IMR-90 (cell line): ENCODE measurements around the gene MFNG. TPM values are rescaled to one million over a fixed set of nuclear protein-coding genes. Genes with fewer than 3 reads are reported as not detected.

Experiments
- ATAC-seq: fragments of 200-7000 bp; cut with Tn5 transposase; 2 replicates; pipeline ENCODE4 v1.9.1; 2020; ENCODE audit warnings: low read depth, mild to moderate bottlenecking, moderate library complexity
- BruUV-seq: library from RNA; stranded (reverse); fragments of 400-500 nt; replicated peaks from 2 replicates; lab custom pipeline; 2021; lab: Mats Ljungman, UMichigan
- CTCF ChIA-PET: fragments of 300-600 bp; formaldehyde crosslinking; extraction: SDS; loops from one replicate; lab custom pipeline; 2021; ENCODE audit warnings: antibody characterized with exemption; lab: Yijun Ruan, JAX
- POLR2A ChIA-PET: fragments of 300-600 bp; sonication (Branson Sonifier 250); formaldehyde crosslinking; loops from one replicate; lab custom pipeline; 2022; ENCODE audit warnings: antibody characterized with exemption; ENCODE audit not compliant: unreplicated experiment; lab: Charles Lee
- DNase-seq: peaks from one replicate; pipeline ENCODE4 v3.0.0; 2013
- H2AFZ ChIP-seq: replicated peaks from 2 replicates; pipeline ENCODE3; 2013; ENCODE audit warnings: low read length, mild to moderate bottlenecking; ENCODE audit not compliant: poor library complexity
- H2AK5ac ChIP-seq: 2 replicates; pipeline ENCODE4 v1.6.1; 2013; ENCODE audit warnings: low read depth, low read length, inconsistent platforms
- H2AK9ac ChIP-seq: replicated peaks from 2 replicates; pipeline ENCODE3; 2013; ENCODE audit warnings: mild to moderate bottlenecking, low read depth, low read length, moderate library complexity; ENCODE audit not compliant: poor library complexity
- H2BK120ac ChIP-seq: 2 replicates; pipeline ENCODE4 v1.6.1; 2013; ENCODE audit warnings: low read depth, low read length, inconsistent platforms
- H2BK15ac ChIP-seq: 3 replicates; pipeline ENCODE4 v1.6.1; 2013; ENCODE audit warnings: low read depth, low read length, inconsistent platforms
- H2BK20ac ChIP-seq: 2 replicates; pipeline ENCODE4 v1.6.1; 2013; ENCODE audit warnings: low read depth, mild to moderate bottlenecking, inconsistent platforms, low read length, moderate library complexity
- H2BK5ac ChIP-seq: 2 replicates; pipeline ENCODE4 v1.6.1; 2013; ENCODE audit warnings: mild to moderate bottlenecking, low read depth, low read length, inconsistent platforms; ENCODE audit not compliant: poor library complexity, severe bottlenecking
- H3K14ac ChIP-seq: replicated peaks from 2 replicates; pipeline ENCODE4 v1.6.1; 2013; ENCODE audit warnings: low read depth, low read length, inconsistent platforms
- H3K18ac ChIP-seq: 2 replicates; pipeline ENCODE4 v1.6.1; 2013; ENCODE audit warnings: low read depth, low read length, control low read depth
- H3K23ac ChIP-seq: 2 replicates; pipeline ENCODE4 v1.6.1; 2013; ENCODE audit warnings: low read depth, low read length, inconsistent platforms
- H3K27ac ChIP-seq: 2 replicates; pipeline ENCODE4 v1.5.1; 2013; ENCODE audit warnings: mild to moderate bottlenecking, control low read depth, low read length; ENCODE audit not compliant: insufficient read depth
- H3K27me3 ChIP-seq: 2 replicates; pipeline ENCODE4 v1.6.1; 2013; ENCODE audit warnings: low read length; ENCODE audit not compliant: control insufficient read depth, insufficient read depth
- H3K36me3 ChIP-seq: 2 replicates; pipeline ENCODE4 v1.6.1; 2013; ENCODE audit warnings: low read length, mixed read lengths; ENCODE audit not compliant: control insufficient read depth, insufficient read depth
- H3K4ac ChIP-seq: 2 replicates; pipeline ENCODE4 v1.6.1; 2013; ENCODE audit warnings: low read depth, low read length, inconsistent platforms
- H3K4me1 ChIP-seq: 2 replicates; pipeline ENCODE4 v1.6.1; 2013; ENCODE audit warnings: low read length, mixed read lengths; ENCODE audit not compliant: control insufficient read depth, insufficient read depth
- H3K4me2 ChIP-seq: 2 replicates; pipeline ENCODE4 v1.6.1; 2013; ENCODE audit warnings: low read depth, mild to moderate bottlenecking, control low read depth, low read length, moderate library complexity
- H3K4me3 ChIP-seq: 2 replicates; pipeline ENCODE4 v1.5.1; 2013; ENCODE audit warnings: low read depth, mild to moderate bottlenecking, control low read depth, low read length, moderate library complexity; ENCODE audit not compliant: insufficient read depth
- H3K56ac ChIP-seq: 2 replicates; pipeline ENCODE4 v1.6.1; 2013; ENCODE audit warnings: low read length, inconsistent platforms; ENCODE audit not compliant: insufficient read depth; ENCODE audit errors: extremely low read depth
- H3K79me1 ChIP-seq, 2 experiments: 2 replicates each; pipeline ENCODE4 v1.6.1; 2013; ENCODE audit warnings: low read length in 2 of 2, inconsistent platforms in 1 of 2, low read depth in 1 of 2
- H3K9ac ChIP-seq: 2 replicates; pipeline ENCODE4 v1.6.1; 2013; ENCODE audit warnings: low read depth, low read length, control low read depth
- H3K9me1 ChIP-seq: 2 replicates; pipeline ENCODE4 v1.6.1; 2013; ENCODE audit warnings: low read length, inconsistent platforms; ENCODE audit not compliant: insufficient read depth
- H3K9me3 ChIP-seq: 2 replicates; pipeline ENCODE4 v1.6.1; 2013; ENCODE audit warnings: low read length; ENCODE audit not compliant: control insufficient read depth, insufficient read depth
- H4K20me1 ChIP-seq: 2 replicates; pipeline ENCODE4 v1.6.1; 2013; ENCODE audit warnings: low read length, inconsistent platforms; ENCODE audit not compliant: insufficient read depth
- H4K5ac ChIP-seq: 2 replicates; pipeline ENCODE4 v1.6.1; 2013; ENCODE audit warnings: mild to moderate bottlenecking, low read depth, low read length, control low read depth
- H4K8ac ChIP-seq, 2 experiments: 2 replicates each; pipeline ENCODE4 v1.6.1; 2013; ENCODE audit warnings: low read depth in 2 of 2, low read length in 2 of 2, control low read depth in 1 of 2, inconsistent platforms in 1 of 2
- H4K91ac ChIP-seq: 2 replicates; pipeline ENCODE4 v1.6.1; 2013; ENCODE audit warnings: low read depth, low read length, inconsistent platforms; ENCODE audit not compliant: insufficient read depth
- ELK1 ChIP-seq: fragments of 150-350 bp; IDR thresholded peaks from 2 replicates; pipeline ENCODE4 v1.6.1; 2016; ENCODE audit warnings: low read depth, mild to moderate bottlenecking, low read length, moderate library complexity, borderline replicate concordance
- NFE2L2 ChIP-seq: fragments of 150-350 bp; IDR thresholded peaks from 2 replicates; pipeline ENCODE4 v1.6.1; 2016; ENCODE audit warnings: low read depth, mild to moderate bottlenecking, low read length
- RCOR1 ChIP-seq: IDR thresholded peaks from 2 replicates; pipeline ENCODE4 v1.6.1; 2012; ENCODE audit warnings: mild to moderate bottlenecking, low read length, improper control_type of control experiment; ENCODE audit not compliant: insufficient replicate concordance
- RFX5 ChIP-seq: IDR thresholded peaks from 2 replicates; pipeline ENCODE4 v1.8.0; 2012; ENCODE audit warnings: low read depth, mild to moderate bottlenecking, low read length, moderate library complexity
- SMC3 ChIP-seq: fragments of 150-350 bp; IDR thresholded peaks from 2 replicates; pipeline ENCODE4 v1.6.1; 2016; ENCODE audit warnings: low read depth, mild to moderate bottlenecking, antibody characterized with exemption, low read length, moderate library complexity
- USF2 ChIP-seq: fragments of 150-350 bp; IDR thresholded peaks from 2 replicates; pipeline ENCODE4 v1.6.1; 2017; ENCODE audit warnings: mild to moderate bottlenecking, antibody characterized with exemption, low read length, low read depth
- WGBS, 2 experiments: methylation state at CpG; one replicate each; pipeline versions ENCODE4 v1.1.5 to v1.1.7; 2013; ENCODE audit warnings: missing lambda C conversion rate in 2 of 2; ENCODE audit not compliant: insufficient read length in 1 of 2; ENCODE audit errors: extremely low coverage in 2 of 2; 5-methylcytosine and 5-hydroxymethylcytosine counted together
- dilution Hi-C: fragments of 300-500 bp; cut with HindIII; formaldehyde crosslinking; loops from one replicate; pipeline ENCODE4 v1.14.3; 2018; ENCODE audit warnings: low sequenced_read_pairs; ENCODE audit not compliant: unreplicated experiment
- in situ Hi-C: fragments of 300-500 bp; cut with MboI; formaldehyde crosslinking; loops from 3 replicates; pipeline ENCODE4 v1.14.3; 2019; ENCODE audit warnings: low sequenced_read_pairs, inconsistent platforms, mixed read lengths
- intact Hi-C: fragments of 100-400 bp; cut with micrococcal nuclease; formaldehyde crosslinking; loops from 2 replicates; pipeline ENCODE4 v1.10.0; 2022
- polyA plus RNA-seq, 3 experiments: library from polyadenylated mRNA; depleted of rRNA; stranded (reverse); fragments of >200 nt; gene quantifications; 2 replicates each; pipeline ENCODE4 v1.2.3, GENCODE V29; 2012; ENCODE audit warnings: low replicate concordance in 1 of 3
- total RNA-seq: library from RNA; depleted of rRNA; stranded (reverse); fragments of >200 nt; gene quantifications from 2 replicates; pipeline ENCODE4 v1.2.3, GENCODE V29; 2012

Gene MFNG
- total and polyA plus RNA-seq, 2 of the 4 experiments (the other 2 are of a cell fraction) = 0.15 TPM; not detected in 1

- intact Hi-C loops = no loop called here
- H3K36me3 ChIP-seq = peaks cover 1% of the 10 kb centered on the region; the same call in 1 of the 2 replicates
- no peak overlapping the region for H3K23ac ChIP-seq
- H4K5ac ChIP-seq = no peak overlapping the region
- H2AK5ac ChIP-seq = 0 out of 2 replicates have a peak overlapping the region, but pooled peaks have one; percentile 23
- dilution Hi-C loops = no loop called here
- 87% methylated on average over 3 of the region's 10 CpGs; no CpG with 5 or more reads in 1 of the 2 experiments for WGBS, 2 experiments
- no TSS peak for BruUV-seq
- H2AK9ac ChIP-seq = peak overlapping the region; percentile 52
- TF ChIP-seq USF2 = no peak
- TF ChIP-seq SMC3 = no peak
- no peak for TF ChIP-seq RCOR1
- TF ChIP-seq RFX5 = no peak
- TF ChIP-seq ELK1 = no peak
- no peak for TF ChIP-seq NFE2L2
- H3K56ac ChIP-seq = no peak overlapping the region
- no peak overlapping the region for H4K91ac ChIP-seq
- ATAC-seq (no peak), DNase-seq (no peak)
- no peaks in the 10 kb centered on the region for H4K20me1 ChIP-seq
- in situ Hi-C loops = no loop called here
- peaks cover 6 to 23% of the 10 kb centered on the region in 2 experiments; a peak in 3 of 4 replicates for H3K79me1 ChIP-seq
- no peak overlapping the region for H3K18ac ChIP-seq
- H3K27me3 ChIP-seq = no peaks in the 10 kb centered on the region
- H3K9me1 ChIP-seq = peaks cover 12% of the 10 kb centered on the region
- no peak overlapping the region for H3K14ac ChIP-seq
- peak overlapping the region; percentile 45; the same call in 1 of the 2 replicates for H3K4ac ChIP-seq
- no peak overlapping the region; the same call in 1 of the 2 replicates for H2BK120ac ChIP-seq
- ChIA-PET CTCF (no interaction called here), POLR2A (no interaction called here)
- no peak overlapping the region for H3K4me2 ChIP-seq
- no peak overlapping the region for H3K4me3 ChIP-seq
- peaks cover 18% of the 10 kb centered on the region for H3K4me1 ChIP-seq
- no peak overlapping the region for H4K8ac ChIP-seq
- no peak overlapping the region for H2BK5ac ChIP-seq
- H2BK20ac ChIP-seq = no peak overlapping the region; the same call in 1 of the 2 replicates
- H2AFZ ChIP-seq = no peak overlapping the region
- H3K9me3 ChIP-seq = no peaks in the 10 kb centered on the region
- H3K9ac ChIP-seq = no peak overlapping the region
- H3K27ac ChIP-seq = no peak overlapping the region
- H2BK15ac ChIP-seq = no peak overlapping the region
Measured at GRCh38 chr22:37520776-37521191, 34.6 kb upstream of the MFNG start.
